GM18502 (cell line): Measurements from ENCODE around the gene SDS.

ENCODE experiments used
- ATAC-seq: cut with Tn5 transposase; IDR thresholded peaks from one replicate; pipeline ENCODE4 v1.9.1; 2021; ENCODE audit warnings: mild to moderate bottlenecking; ENCODE audit not compliant: unreplicated experiment, poor library complexity

The SDS gene

DNA sequence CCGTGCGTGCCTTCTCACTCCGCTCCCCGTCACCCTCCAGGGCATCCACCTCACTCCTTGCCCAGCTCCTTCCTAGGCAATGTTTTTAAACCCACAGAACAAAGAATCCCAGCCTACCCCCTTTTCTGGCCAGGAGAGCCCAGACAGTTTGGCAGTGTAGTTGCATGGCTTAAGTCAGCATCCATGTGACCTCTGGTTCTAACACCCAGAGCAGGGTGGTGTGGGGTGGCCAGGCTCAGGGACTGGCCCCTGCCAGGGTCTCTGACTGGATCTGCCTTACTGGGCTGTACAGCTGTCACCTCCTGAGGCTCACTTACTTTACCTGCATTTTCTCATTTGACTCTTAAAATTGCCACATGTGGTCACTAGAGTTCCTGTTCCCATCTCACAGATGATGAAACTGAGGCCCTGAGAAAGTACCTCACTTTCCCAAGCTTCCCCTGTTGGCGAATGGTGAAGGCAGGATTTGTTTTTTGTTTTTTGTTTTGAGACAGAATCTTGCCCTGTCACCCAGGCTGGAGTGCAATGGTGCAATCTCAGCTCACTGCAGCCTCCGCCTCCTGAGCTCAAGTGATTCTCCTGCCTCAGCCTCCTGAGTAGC lies 18.3 kb downstream of the SDS start:
- ATAC-seq: no peak

DNA sequence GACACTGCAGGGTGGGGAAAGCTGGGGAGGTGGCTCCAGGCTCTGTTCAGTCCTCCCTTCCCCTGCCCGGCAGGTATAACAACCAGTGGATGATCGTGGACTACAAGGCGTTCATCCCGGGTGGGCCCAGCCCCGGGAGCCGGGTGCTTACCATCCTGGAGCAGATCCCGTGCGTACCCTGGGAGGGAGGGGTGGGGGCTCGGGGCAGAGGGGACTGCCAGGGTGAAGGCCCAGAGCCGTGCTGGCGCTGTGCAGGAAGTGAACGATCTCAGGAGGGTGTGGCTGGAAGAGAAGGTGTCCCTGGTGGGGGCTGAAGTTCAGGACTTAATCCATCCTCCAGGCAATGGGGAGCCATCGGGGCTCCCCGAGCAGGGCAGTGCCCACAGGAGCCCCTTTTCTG lies 18.9 kb downstream of the SDS start:
- no peak for ATAC-seq

DNA sequence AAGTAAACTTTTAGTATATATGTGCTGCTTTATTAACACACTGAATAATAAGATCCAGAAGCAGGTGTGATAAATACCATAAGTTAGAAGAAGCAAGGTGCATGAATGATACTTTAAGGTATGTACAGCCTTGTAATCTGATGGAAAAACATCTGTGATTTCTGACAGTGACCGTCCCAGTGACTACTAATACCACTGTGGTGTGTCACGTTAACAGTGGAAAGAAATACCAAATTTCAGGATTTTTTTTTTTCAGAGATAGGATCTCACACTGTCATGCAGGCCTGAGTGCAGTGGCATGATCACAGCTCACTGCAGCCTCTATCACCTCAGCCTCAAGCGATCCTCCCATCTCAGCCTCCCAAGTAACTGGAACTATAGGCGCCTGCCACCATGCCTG lies 21.5 kb downstream of the SDS start:
- ATAC-seq: no peak

DNA sequence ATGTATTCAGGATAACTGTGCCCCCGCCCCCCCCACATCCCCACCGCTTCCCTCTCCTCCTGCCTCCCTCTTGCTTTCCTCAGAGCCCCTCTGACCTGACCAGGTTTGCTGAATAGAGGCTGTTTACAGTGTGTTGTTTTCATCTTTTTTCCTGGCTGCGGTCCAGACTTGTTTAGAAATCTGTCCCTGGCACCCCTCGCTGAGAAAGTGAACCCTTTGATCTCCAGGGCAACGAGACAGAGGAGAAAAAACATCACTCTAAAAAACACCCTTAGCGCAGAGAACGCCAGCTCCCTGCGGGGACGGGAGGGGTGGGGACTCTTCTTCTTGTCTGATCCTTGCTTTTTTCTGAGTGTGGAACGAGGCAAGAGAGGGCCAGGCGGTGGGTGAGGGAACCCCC lies 22.5 kb downstream of the SDS start:
- no peak for ATAC-seq

DNA sequence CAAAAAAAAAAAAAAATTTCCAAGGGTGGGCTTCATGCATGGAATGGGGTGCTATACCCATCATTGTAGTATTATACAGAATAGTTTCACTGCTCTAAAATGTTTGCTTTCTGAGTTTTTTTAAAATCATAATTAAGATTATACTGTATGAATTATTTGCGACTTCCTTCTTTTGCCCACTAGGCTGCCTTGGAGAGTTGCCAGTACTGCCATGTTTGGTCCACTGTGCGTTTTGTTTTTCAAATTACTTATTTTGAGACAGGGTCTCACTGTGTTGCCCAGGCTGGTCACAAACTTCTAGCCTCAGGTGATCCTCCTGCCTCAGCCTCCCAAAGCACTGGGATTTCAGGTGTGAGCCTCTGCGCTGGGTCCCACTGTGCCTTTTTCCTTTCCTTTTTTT lies 25.4 kb downstream of the SDS start:
- ATAC-seq: no peak

DNA sequence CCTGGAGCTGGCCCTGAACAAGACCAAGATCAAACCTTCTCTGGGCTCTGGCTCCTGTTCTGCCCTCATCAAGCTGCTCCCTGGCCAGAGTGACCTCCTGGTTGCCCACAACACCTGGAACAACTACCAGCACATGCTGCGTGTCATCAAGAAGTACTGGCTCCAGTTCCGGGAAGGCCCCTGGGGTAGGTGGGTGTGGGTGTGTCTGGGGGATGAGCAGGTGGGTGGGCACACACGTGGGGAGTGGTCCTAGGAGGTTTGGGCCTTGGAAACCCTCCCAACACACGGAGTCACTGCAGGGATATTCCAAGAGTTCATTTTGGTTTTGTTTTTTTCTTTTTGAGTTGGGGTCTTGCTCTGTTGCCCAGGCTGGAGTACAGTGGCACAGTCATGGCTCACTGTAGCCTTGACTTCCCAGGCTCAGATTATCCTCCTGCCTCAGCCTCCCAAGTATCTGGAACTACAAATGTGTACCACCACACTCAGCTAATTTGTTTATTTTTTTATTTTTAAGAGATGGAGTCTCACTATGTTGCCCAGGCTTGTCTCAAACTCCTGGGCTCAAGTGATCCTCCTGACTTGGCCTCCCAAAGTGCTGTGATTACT lies 28.8 kb downstream of the SDS start:
- no peak for ATAC-seq

DNA sequence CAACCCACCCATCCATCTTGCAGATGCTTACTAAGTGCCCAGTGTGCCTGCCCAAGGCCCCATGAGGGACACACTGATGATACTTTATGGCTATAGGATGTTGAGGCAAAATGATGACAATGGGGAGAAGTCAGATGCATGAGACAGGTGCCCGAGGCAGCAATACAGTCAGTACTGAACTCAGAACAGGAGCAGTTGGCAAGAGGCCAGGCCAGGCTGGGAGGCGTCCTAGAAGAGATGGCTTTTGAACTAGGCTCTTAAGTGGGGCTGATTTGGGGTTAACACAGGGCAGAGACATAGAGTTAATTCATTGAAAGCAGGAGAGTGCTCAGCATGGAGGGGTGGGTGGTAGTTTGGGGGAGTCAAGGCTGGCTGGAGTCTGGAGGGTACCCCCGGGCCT lies 29.7 kb downstream of the SDS start:
- no peak for ATAC-seq

DNA sequence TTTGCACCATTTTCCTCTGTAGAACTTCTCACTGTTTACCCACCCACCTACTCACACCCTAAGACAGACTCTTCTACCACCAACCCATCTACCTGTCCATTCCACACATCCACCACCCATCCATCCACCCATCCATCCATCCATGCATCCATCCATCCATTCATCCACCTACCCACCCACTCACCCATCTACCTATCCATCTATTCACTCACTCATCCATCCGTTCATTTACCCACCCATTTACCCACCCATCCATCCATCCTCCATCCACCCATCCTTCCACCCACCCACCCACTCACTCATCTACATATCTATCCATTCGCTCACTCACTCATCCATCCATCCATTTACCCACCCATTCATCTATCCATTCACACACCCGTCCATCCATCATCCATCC lies 30.2 kb downstream of the SDS start:
- no peak for ATAC-seq

DNA sequence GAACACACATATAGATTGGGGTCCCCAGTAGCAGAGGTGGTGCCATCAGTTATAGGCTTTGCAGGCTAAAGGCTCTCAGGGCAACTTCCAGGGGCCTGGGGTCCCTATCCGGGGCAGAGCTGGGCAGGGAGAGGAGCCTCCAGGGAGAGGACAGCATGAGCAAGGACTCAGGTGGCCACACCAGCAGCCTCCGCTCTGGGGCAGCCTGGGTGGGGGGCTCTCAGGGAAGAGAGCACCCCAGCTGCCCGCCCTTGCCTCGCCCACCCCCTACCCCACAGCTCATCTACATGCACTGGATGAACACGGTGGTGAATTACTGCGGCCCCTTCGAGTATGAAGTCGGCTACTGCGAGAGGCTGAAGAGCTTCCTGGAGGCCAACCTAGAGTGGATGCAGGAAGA lies 31.3 kb downstream of the SDS start:
- no peak for ATAC-seq

DNA sequence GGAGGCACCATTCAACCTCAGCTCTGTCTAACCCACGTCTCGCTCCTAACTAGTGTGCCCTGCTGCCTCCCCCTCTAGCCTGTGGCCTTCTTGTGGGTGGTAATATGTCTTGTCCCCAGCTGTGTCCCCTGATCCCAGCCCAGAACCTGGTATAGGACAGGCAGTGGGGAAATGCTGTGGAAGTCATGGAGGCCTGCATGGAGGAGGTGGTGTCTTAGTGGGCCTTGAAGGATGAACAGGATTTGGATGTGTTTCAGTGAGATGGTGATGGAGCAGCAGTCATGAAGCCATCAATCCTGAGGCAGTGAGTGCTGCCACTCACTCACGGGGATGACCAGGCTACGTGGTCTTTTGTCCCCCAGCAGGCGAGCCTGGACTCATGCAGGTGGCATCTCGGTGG lies 31.9 kb downstream of the SDS start:
- ATAC-seq: no peak

DNA sequence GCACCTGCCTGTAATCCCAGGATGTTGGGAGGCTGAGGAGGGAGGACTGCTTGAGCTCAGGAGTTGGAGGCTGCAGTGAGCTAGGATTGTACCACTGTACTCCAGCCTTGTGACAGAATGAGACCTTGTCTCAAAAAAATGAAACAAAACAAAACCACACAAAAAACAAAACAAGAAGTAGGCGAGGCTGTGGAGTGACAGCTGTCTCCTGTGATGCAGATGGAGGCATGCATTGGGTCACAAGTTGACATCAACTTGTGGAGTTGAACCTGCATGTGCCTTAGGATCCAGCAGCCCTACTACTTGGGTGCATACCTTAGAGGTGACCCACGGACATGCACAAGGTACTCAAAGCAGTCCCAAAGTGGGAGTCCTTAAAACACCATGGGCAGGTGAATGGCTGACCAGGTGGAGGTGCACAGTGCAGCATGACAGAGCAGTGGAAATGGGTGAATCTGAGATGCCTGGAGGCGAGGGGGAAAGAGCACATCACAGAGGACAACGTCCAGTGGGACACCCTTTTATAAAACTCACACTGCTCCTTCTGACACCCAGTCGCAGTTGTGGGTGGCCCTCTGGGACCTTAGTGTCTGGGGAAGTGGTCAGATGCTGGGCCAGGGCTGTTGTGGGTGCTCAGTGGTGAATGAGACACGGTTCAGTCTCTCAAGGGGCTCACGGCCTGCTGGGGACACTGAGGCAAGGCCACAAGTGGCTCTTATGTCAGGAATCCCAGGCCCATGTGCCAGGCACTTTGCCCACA lies 32.6 kb downstream of the SDS start:
- ATAC-seq: no peak

DNA sequence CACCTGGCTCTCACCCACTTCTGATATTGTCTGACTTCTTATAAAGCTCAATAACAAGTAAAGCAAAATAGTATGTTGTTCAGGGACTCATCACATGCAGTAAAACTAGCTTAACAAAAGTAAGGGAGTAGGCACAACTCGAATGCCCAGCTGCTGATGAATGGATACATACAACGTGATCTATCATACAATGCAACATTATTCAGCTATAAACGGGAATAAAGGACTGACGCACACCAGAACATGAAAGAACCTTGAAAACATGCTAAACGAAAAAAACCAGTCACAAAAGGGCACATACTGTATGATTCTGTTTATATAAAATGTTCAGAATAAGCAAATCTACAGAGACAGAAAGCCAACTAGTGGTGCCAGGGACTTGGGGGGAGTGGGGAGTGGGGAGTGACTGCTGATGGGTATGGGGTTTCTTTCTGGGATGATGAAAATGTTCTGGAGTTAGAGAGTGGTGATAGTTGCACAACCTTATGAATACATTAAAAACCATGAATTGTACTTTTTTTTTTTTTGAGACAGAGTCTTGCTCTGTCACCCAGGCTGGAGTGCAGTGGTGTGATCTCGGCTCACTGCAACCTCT lies 34.2 kb downstream of the SDS start:
- no peak for ATAC-seq

DNA sequence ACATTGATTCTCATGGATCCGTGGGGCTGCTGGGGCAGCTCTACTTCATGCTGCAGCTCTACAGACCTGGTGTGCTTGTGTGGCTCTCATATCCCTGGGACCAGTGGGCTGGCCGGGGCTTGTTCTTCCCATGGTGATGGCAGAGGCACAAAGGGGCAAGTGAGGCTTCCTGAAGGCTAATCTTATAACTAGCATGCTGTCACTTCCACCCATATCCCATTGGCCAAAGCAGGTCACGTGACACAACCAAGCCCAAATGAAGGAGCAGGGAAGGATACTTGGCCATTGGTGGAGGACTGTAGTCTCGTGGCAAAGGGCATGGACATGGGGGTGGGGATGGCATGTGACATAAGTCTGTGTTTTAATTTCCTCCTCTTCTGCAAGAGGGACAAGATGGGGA lies 35.4 kb downstream of the SDS start:
- no peak for ATAC-seq

DNA sequence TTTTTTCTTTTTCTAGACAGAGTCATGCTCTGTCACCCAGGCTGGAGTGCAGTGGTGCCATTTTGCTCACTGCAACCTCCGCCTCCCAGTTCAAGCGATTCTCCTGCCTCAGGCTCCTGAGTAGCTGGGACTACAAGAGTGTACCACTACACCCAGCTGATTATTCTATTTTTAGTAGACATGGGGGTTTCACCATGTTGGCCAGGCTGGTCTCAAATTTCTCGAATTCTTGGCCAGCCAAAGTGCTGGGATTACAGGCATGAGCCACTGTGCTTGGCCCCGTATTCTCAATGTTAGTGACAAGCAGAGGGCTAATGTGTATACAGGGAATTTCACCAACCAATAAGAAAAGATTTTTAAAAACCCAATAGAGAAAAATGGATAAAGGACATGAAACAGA lies 36.9 kb downstream of the SDS start:
- ATAC-seq: no peak

DNA sequence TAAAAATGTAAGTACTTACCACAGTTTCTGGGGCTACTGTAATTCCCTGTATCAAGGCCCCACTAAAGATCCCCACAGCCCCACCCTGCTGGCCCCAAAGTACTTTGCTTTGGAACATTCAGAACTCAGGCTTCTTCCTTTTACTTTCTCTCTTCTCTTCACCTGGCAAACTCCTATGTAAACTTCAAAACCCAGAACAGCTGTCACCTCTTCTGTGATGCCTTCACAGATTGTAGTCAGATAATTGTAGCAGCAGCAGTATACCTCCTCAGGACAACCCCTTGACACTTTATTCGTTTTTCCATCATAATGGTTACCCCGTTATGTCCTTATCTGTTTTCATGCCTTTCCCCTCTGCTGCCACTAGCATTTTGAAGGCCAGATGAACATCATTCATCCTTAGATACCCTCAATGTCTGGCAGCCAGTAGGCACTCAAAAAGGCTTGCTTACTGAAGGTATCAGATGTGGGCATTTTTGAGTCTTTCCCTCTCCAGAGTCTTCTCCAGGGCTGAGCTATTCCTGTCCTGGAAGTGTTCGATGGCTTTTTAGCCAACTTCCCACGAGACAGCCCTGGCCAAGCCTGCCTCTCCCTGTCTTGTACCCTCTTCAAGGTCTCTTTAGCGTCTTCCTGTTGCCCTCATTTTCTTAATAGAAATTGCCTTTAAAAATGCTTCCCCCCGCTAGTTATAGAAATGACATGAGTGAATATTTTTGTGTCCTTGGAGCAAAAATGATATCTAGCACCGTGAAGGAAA lies 37.9 kb downstream of the SDS start:
- no peak for ATAC-seq

DNA sequence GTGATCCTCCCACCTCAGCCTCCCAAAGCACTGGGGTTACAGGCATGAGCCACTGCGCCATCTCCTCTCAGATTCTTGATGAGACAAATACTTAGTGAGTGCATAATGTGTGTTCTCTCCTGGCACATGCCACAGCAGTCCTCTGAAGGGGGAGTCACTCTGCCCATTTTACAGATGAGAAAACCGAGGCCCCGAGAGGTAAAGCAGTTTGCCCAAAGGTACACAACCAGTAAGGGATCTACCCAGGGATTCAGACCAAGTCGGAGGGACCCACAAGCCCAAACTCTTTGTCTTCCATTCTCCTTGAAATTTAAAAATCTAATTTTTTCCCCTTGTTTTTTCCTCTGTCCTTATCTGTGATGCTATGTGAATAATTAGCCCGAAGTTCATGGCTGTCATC lies 39.0 kb downstream of the SDS start:
- ATAC-seq: no peak

DNA sequence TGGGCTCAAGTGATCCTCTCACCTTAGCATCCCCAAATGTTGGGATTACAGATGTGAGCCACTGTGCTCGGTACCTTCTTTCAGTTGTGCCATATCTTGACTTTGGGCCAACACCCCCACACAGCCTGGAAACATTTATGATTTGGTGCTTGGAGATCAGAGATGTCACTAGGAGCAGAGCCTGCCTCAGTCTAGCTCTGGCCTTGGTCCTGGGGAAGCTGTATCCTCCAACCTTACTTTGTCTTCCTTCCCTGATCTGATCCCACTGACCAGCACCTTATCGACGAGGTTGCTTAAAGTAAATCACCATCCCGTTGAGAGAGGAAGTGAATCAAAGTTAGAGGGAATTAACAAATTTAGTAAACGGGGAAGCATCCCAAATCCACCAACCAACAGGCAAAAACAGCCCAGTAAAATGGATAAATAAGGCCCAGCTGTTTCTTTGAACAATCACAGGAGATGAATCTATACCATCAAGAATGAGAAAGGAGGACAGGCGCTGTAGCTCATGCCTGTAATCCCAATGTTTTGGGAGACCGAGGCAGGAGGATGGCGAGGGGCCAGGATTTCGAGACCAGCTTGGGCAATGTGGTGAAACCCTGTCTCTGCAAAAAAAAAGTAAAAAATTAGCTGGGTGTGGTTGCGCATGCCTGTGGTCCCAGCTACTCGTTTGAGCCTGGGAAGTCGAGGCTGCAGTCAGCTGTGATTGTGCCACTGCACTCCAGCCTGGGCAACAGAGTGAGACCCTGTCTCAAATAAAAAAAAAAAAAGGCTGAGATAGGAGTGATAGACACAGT lies 41.9 kb downstream of the SDS start:
- ATAC-seq: no peak

DNA sequence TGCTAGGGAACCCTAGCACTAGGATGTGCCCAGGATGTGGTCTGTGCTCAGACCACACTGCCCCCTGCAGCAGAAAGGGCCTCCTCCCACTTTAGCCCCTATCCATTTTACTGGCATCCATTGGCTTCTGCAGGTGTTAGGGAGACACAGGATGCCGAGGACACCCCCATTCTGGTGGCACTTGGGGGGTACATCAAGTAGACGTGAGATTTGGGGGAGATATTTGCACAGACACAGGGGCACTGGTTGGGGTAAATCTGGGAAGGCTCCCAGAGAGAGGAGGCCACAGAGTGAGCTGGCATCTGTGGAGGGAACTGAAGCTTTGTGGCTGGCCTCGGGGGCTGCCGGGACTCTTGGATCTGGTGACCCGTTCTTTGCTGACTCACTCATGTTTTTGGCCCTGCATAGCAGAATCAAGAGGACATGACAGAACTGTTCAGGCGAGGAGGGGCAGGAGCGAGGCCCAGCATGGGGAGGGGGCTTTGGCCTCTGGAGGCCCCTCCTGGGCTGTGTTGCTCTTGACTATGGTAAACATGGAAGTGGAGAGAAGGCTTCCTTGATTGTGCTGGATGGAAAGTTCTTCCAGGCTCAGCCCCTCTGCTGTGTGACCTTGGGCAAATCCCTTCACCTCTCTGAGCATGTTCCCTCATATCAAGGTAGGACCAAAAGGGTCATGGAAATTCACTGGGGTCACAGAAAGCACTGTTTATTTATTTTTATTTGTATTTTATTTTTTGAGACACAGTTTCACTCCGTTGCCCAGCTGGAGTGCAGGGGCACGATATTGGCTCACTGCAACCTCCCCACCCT lies 43.5 kb downstream of the SDS start:
- ATAC-seq: no peak
